HEK293 (cell line): ENCODE data around the gene TNKS1BP1.

Source experiments
- RBAK ChIP-seq: fragments of 450-650 bp; formaldehyde crosslinking; IDR thresholded peaks from 2 replicates; pipeline ENCODE4 v1.5.1; 2016; ENCODE audit warnings: missing biosample characterization, missing genetic modification characterization
- SETDB1 ChIP-seq: IDR thresholded peaks from one replicate; pipeline ENCODE4 v1.6.1; 2017; ENCODE audit warnings: mild to moderate bottlenecking, low read length, moderate library complexity, mixed read lengths; ENCODE audit not compliant: insufficient read length
- TCF7L2 ChIP-seq: IDR thresholded peaks from 2 replicates; pipeline ENCODE4 v1.6.1; 2011; ENCODE audit warnings: low read depth, mild to moderate bottlenecking, inconsistent platforms, low read length, moderate library complexity, borderline replicate concordance
- YY1 ChIP-seq: fragments of 450-650 bp; formaldehyde crosslinking; IDR thresholded peaks from 2 replicates; pipeline ENCODE4 v1.5.1; 2018; ENCODE audit warnings: missing biosample characterization, missing genetic modification characterization
- ZNF473 ChIP-seq: fragments of 450-650 bp; formaldehyde crosslinking; IDR thresholded peaks from 2 replicates; pipeline ENCODE4 v1.5.1; 2017; ENCODE audit warnings: missing biosample characterization, missing genetic modification characterization

- TF ChIP-seq YY1 = no peak
- TF ChIP-seq TCF7L2 = no peak
- TF ChIP-seq ZNF473 (tag by site-specific recombination) = no peak
- no peak for TF ChIP-seq RBAK (tag by site-specific recombination)
- TF ChIP-seq SETDB1 = no peak
Measured at GRCh38 chr11:57301711-57302423, 22.9 kb downstream of the TNKS1BP1 start.
